ENCODE results near the gene MNDA. TPM values are rescaled to one million over a fixed set of nuclear protein-coding genes. Genes with fewer than 3 reads are reported as not detected.
A peak's percentile ranks its signal among the peaks of the same experiment; 100 is the strongest.

The MNDA gene
- total RNA-seq (2014; rRNA removed; shearing (Covaris generic)) = not detected in 2 replicates

GRCh38 chr1:158830904-158831507 lies at the start of gene MNDA:
Gene MNDA (plus strand): TSS chr1:158831351. CDS start chr1:158842154, 10,803 bp downstream.
- no peak for DNase-seq (ENCODE audit: low read depth)

- DNase-seq (ENCODE audit: low read depth) = no peak
Measured at GRCh38 chr1:158793604-158794003, 37.5 kb upstream of the MNDA start.

GRCh38 chr1:158794247-158794646 lies 36.9 kb upstream of the MNDA start:
- no peak for DNase-seq (ENCODE audit: low read depth)

- DNase-seq (ENCODE audit: low read depth) = no peak
Measured at GRCh38 chr1:158798531-158798930, 32.6 kb upstream of the MNDA start.

GRCh38 chr1:158799689-158800088 lies 31.5 kb upstream of the MNDA start:
- no peak for DNase-seq (ENCODE audit: low read depth)

- DNase-seq (ENCODE audit: low read depth) = no peak
Measured at GRCh38 chr1:158800526-158800925, 30.6 kb upstream of the MNDA start.

- DNase-seq (ENCODE audit: low read depth) = no peak
Measured at GRCh38 chr1:158801396-158801795, 29.8 kb upstream of the MNDA start.

- DNase-seq (ENCODE audit: low read depth) = no peak
Measured at GRCh38 chr1:158803678-158804077, 27.5 kb upstream of the MNDA start.

- DNase-seq (ENCODE audit: low read depth) = no peak
Measured at GRCh38 chr1:158806916-158807536, 24.1 kb upstream of the MNDA start.

GRCh38 chr1:158809256-158809655 lies 21.9 kb upstream of the MNDA start:
- DNase-seq (ENCODE audit: low read depth) = no peak

GRCh38 chr1:158809862-158810261 lies 21.3 kb upstream of the MNDA start:
- DNase-seq (ENCODE audit: low read depth) = no peak

- DNase-seq (ENCODE audit: low read depth) = no peak
Measured at GRCh38 chr1:158810311-158810710, 20.8 kb upstream of the MNDA start.

GRCh38 chr1:158812336-158812735 lies 18.8 kb upstream of the MNDA start:
- DNase-seq (ENCODE audit: low read depth) = no peak

- no peak for DNase-seq (ENCODE audit: low read depth)
Measured at GRCh38 chr1:158813164-158813563, 18.0 kb upstream of the MNDA start.

- DNase-seq (ENCODE audit: low read depth) = no peak
Measured at GRCh38 chr1:158814970-158815369, 16.2 kb upstream of the MNDA start.

GRCh38 chr1:158818560-158818959 lies 12.6 kb upstream of the MNDA start:
- DNase-seq (ENCODE audit: low read depth) = no peak

GRCh38 chr1:158818975-158819431 lies 12.1 kb upstream of the MNDA start:
- DNase-seq (ENCODE audit: low read depth) = no peak

- DNase-seq (ENCODE audit: low read depth) = peak; percentile 3
Measured at GRCh38 chr1:158819461-158820443, 11.4 kb upstream of the MNDA start.

GRCh38 chr1:158821723-158822122 lies 9.4 kb upstream of the MNDA start:
- DNase-seq (ENCODE audit: low read depth) = no peak

GRCh38 chr1:158830074-158830677 lies 975 bp upstream of the MNDA start:
- no peak for DNase-seq (ENCODE audit: low read depth)

GRCh38 chr1:158833264-158833663 lies 2.1 kb downstream of the MNDA start:
- DNase-seq (ENCODE audit: low read depth) = no peak

GRCh38 chr1:158836038-158836437 lies 4.9 kb downstream of the MNDA start:
- DNase-seq (ENCODE audit: low read depth) = no peak

All from M059J (cell line).